HepG2 (cell line): ENCODE results near the gene FAM32A. TPM values are rescaled to one million over a fixed set of nuclear protein-coding genes. Genes with fewer than 3 reads are reported as not detected.

Experiments used
- ATAC-seq: fragments of 200-7000 bp; cut with Tn5 transposase; 3 replicates; pipeline ENCODE4 v1.9.1; 2020; ENCODE audit warnings: mild to moderate bottlenecking, moderate library complexity
- BruUV-seq: library from RNA; stranded (reverse); fragments of 400-500 nt; replicated peaks from 2 replicates; lab custom pipeline; 2021; lab: Mats Ljungman, UMichigan
- CTCF ChIA-PET: fragments of 300-600 bp; formaldehyde crosslinking; extraction: SDS; loops from one replicate; lab custom pipeline; 2021; ENCODE audit warnings: low total read pairs, inconsistent platforms, low intra/inter-chr PET ratio; lab: Yijun Ruan, JAX
- POLR2A ChIA-PET: fragments of 350-600 bp; sonication (Branson Sonifier 250); formaldehyde crosslinking; loops from one replicate; lab custom pipeline; 2020; ENCODE audit warnings: antibody characterized with exemption, inconsistent platforms; lab: Yijun Ruan, JAX
- DNase-seq: peaks from one replicate; pipeline ENCODE4 v3.0.0-alpha.2; 2015; ENCODE audit warnings: low spot score
- FAIRE-seq: peaks from 3 replicates; lab custom pipeline; 2011; peaks lifted over from hg19 to GRCh38; lab: Jason Lieb, UNC
- H2AFZ ChIP-seq: one replicate; pipeline ENCODE4 v1.6.1; 2011; ENCODE audit warnings: low read length, inconsistent platforms
- H3K27ac ChIP-seq: fragments of 300-600 bp; 3 replicates; pipeline ENCODE4 v1.8.0; 2011; ENCODE audit warnings: mixed run types, mild to moderate bottlenecking, mixed read lengths, low read length, inconsistent platforms; ENCODE audit not compliant: insufficient read depth; ENCODE audit errors: extremely low read length
- H3K27me3 ChIP-seq, 2 experiments: fragments of 200-600 bp in 1 of 2; 2 replicates in 1 of 2; 3 replicates in 1 of 2; pipeline versions ENCODE4 v1.6.0 to v1.8.0; 2011; ENCODE audit warnings: low read length in 2 of 2, mild to moderate bottlenecking in 2 of 2, moderate library complexity in 2 of 2, inconsistent platforms in 1 of 2; ENCODE audit not compliant: insufficient read depth in 2 of 2, control insufficient read depth in 1 of 2
- H3K36me3 ChIP-seq, 2 experiments: fragments of 200-600 bp in 1 of 2; replicated peaks in 1 of 2; 2 replicates in 1 of 2; 3 replicates in 1 of 2; pipeline versions ENCODE4 v1.5.1 to v1.8.0; 2011; ENCODE audit warnings: low read length in 2 of 2, inconsistent platforms in 1 of 2; ENCODE audit not compliant: insufficient read depth in 2 of 2, control insufficient read depth in 1 of 2
- H3K4me1 ChIP-seq: 2 replicates; pipeline ENCODE4 v1.5.1; 2012; ENCODE audit warnings: low read length, inconsistent platforms; ENCODE audit not compliant: insufficient read depth
- H3K4me2 ChIP-seq: 2 replicates; pipeline ENCODE4 v1.6.0; 2011; ENCODE audit warnings: low read depth, low read length, inconsistent platforms
- H3K4me3 ChIP-seq, 3 experiments: fragments of 200-600 bp in 1 of 3; sonication (generic), shearing (Covaris generic) in 1 of 3; replicated peaks in 1 of 3; 2 replicates each; pipeline ENCODE4 v1.5.1; 2011 to 2016; ENCODE audit warnings: low read length in 3 of 3, inconsistent platforms in 2 of 3, low read depth in 2 of 3, mild to moderate bottlenecking in 2 of 3, control low read depth in 1 of 3, mixed read lengths in 1 of 3; ENCODE audit not compliant: insufficient read depth in 1 of 3
- H3K79me2 ChIP-seq: one replicate; pipeline ENCODE4 v1.6.1; 2011; ENCODE audit warnings: low read length, inconsistent platforms; ENCODE audit not compliant: insufficient read depth
- H3K9ac ChIP-seq: 2 replicates; pipeline ENCODE4 v1.6.0; 2011; ENCODE audit warnings: mild to moderate bottlenecking, low read depth, low read length, inconsistent platforms; ENCODE audit not compliant: insufficient read depth
- H3K9me3 ChIP-seq: 2 replicates; pipeline ENCODE4 v1.5.1; 2012; ENCODE audit warnings: mild to moderate bottlenecking, low read length
- H4K20me1 ChIP-seq: 2 replicates; pipeline ENCODE4 v1.6.0; 2011; ENCODE audit warnings: inconsistent platforms, mild to moderate bottlenecking, low read length, moderate library complexity; ENCODE audit not compliant: insufficient read depth
- FOXO1 ChIP-seq: sonication (generic); formaldehyde crosslinking; IDR thresholded peaks from 2 replicates; pipeline ENCODE4 v1.4.0; 2020; ENCODE audit warnings: missing genetic modification reagents
- GATAD1 ChIP-seq: IDR thresholded peaks from 2 replicates; pipeline ENCODE4 v1.6.1; 2016; ENCODE audit warnings: missing genetic modification reagents, missing compliant biosample characterization
- ISX ChIP-seq: sonication (generic); formaldehyde crosslinking; conservative IDR thresholded peaks from 2 replicates; pipeline ENCODE4 v1.5.0; 2020; ENCODE audit warnings: missing genetic modification reagents
- KAT8 ChIP-seq: IDR thresholded peaks from 2 replicates; pipeline ENCODE4 v1.6.1; 2016; ENCODE audit warnings: missing genetic modification reagents, missing compliant biosample characterization
- NR1H2 ChIP-seq: sonication (generic); formaldehyde crosslinking; IDR thresholded peaks from 2 replicates; pipeline ENCODE4 v1.8.1; 2022; ENCODE audit warnings: low read depth, missing genetic modification reagents, borderline replicate concordance
- SALL1 ChIP-seq: sonication (generic); formaldehyde crosslinking; IDR thresholded peaks from 2 replicates; pipeline ENCODE4 v1.8.0; 2022; ENCODE audit warnings: mild to moderate bottlenecking, missing genetic modification reagents
- ZBTB7A ChIP-seq: sonication (generic); formaldehyde crosslinking; IDR thresholded peaks from 2 replicates; pipeline ENCODE4 v1.8.0; 2022; ENCODE audit warnings: mild to moderate bottlenecking, missing genetic modification reagents
- ZMYM2 ChIP-seq: sonication (generic); formaldehyde crosslinking; IDR thresholded peaks from 2 replicates; pipeline ENCODE4 v1.8.0; 2022; ENCODE audit warnings: mild to moderate bottlenecking, missing genetic modification reagents
- ZNF234 ChIP-seq: sonication (generic); formaldehyde crosslinking; conservative IDR thresholded peaks from 2 replicates; pipeline ENCODE4 v1.5.1; 2020; ENCODE audit warnings: mild to moderate bottlenecking, missing genetic modification reagents
- ZNF33B ChIP-seq: sonication (generic); formaldehyde crosslinking; IDR thresholded peaks from 2 replicates; pipeline ENCODE4 v1.5.1; 2020; ENCODE audit warnings: mild to moderate bottlenecking, missing genetic modification reagents
- ZNF816 ChIP-seq: sonication (generic); formaldehyde crosslinking; IDR thresholded peaks from 2 replicates; pipeline ENCODE4 v1.8.0; 2022; ENCODE audit warnings: missing genetic modification reagents, mild to moderate bottlenecking, borderline replicate concordance
- WGBS: methylation state at CpG from one replicate; pipeline ENCODE4 v1.1.6; 2017; ENCODE audit warnings: low lambda C conversion rate; 5-methylcytosine and 5-hydroxymethylcytosine counted together
- in situ Hi-C: cut with HindIII; loops from 2 replicates; pipeline ENCODE4 v1.10.0; 2017; ENCODE audit warnings: low pct_unique_long_range_greater_than_20kb; ENCODE audit not compliant: extremely low pct_ligation_motif_present
- intact Hi-C: fragments of 100-400 bp; cut with micrococcal nuclease; formaldehyde crosslinking; loops from one replicate; pipeline ENCODE4 v1.10.0; 2022; ENCODE audit not compliant: unreplicated experiment
- polyA plus RNA-seq, 8 experiments: library from polyadenylated mRNA; depleted of rRNA in 3 of 8; stranded (reverse) in 7 of 8; unstranded in 1 of 8; fragments of >200 nt; fragmentation: Illumina TruSeq in 4 of 8; extraction: Trizol in 4 of 8; gene quantifications; 2 replicates each; pipeline versions ENCODE4 v1.2.1 to v1.2.3, GENCODE V29; 2011 to 2016; ENCODE audit warnings: low read depth in 4 of 8, missing spikeins in 1 of 8, mixed read lengths in 1 of 8; ENCODE audit not compliant: insufficient read depth in 1 of 8
- total RNA-seq, 5 experiments: library from RNA; depleted of rRNA; stranded (reverse); fragments of >200 nt; fragmentation: Illumina TruSeq; extraction: Trizol; gene quantifications; 2 replicates each; pipeline ENCODE4 v1.2.3, GENCODE V29; 2016; ENCODE audit warnings: low read depth in 1 of 5

Gene FAM32A
- total and polyA plus RNA-seq, 2 of the 13 experiments (the other 11 are each of a cell fraction or from before 2014, with no cell fraction given) = 85.8 to 86.2 TPM

GRCh38 chr19:16156904-16157303 lies 28.3 kb upstream of the FAM32A start:
- H3K4me2 ChIP-seq = no peak overlapping the region
- no peaks in the 10 kb centered on the region for H3K79me2 ChIP-seq
- H3K27ac ChIP-seq = no peak overlapping the region
- no peak overlapping the region for H3K9ac ChIP-seq
- 71% methylated on average over 6 of the region's 6 CpGs for WGBS
- no peaks in the 10 kb centered on the region for H3K27me3 ChIP-seq
- H2AFZ ChIP-seq = no peak overlapping the region
- no peak for FAIRE-seq
- ChIA-PET CTCF (no interaction called here), POLR2A (interaction anchor here (0.9 kb wide), 1 partner anchor 13 kb away, joined by 3 read pairs; the partner anchor contains the start of gene HSH2D)
- H3K9me3 ChIP-seq = no peaks in the 10 kb centered on the region
- in situ Hi-C loops (loop anchor here (25.0 kb wide), 1 partner anchor 520 kb away; the partner anchor contains the start of gene CYP4F3), intact Hi-C loops (no loop called here)
- H4K20me1 ChIP-seq = no peaks in the 10 kb centered on the region
- no peaks in the 10 kb centered on the region; a peak in 1 of 5 replicates for H3K36me3 ChIP-seq
- TF ChIP-seq ZNF816 (CRISPR knock-in tag) = no peak
- no peak for TF ChIP-seq NR1H2 (CRISPR knock-in tag)
- TF ChIP-seq GATAD1 = no peak
- no peak for TF ChIP-seq FOXO1 (CRISPR knock-in tag)
- TF ChIP-seq ISX = no peak
- no peak for TF ChIP-seq SALL1 (CRISPR knock-in tag)
- ATAC-seq = no peak
- no TSS peak for BruUV-seq
- no peak for DNase-seq
- peaks cover 10% of the 10 kb centered on the region; the same call in 1 of the 2 replicates for H3K4me1 ChIP-seq
- no peak overlapping the region for H3K4me3 ChIP-seq

DNA sequence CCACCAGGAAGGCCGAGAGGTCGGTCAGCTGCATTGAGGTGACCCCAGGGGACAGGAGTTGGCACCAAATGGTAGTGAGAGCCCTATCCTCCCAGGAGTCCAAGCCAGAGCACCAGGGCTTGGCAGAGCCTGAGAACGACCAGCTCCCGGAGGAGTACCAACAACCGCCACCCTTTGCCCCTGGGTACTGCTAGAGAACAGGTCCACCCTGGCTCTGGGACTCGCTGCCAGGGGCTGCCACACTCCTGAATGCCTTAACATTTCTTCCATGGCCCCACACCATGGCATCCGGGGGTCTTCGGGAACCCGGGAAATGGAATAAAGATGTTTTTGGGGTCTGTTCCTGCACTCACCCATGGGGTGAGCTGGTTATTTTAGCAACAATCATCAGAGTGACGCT lies 27.6 kb upstream of the FAM32A start:
- ChIA-PET POLR2A (interaction anchor here (1.2 kb wide), 1 partner anchor 14 kb away, joined by 3 read pairs; the partner anchor contains the start of gene HSH2D), CTCF (no interaction called here)
- no peak for FAIRE-seq
- WGBS = 80% methylated on average over 6 of the region's 10 CpGs
- H3K4me3 ChIP-seq = no peak overlapping the region
- intact Hi-C loops (no loop called here), in situ Hi-C loops (loop anchor here (25.0 kb wide), 1 partner anchor 520 kb away; the partner anchor contains the start of gene CYP4F3)
- H3K79me2 ChIP-seq = no peaks in the 10 kb centered on the region
- H3K4me1 ChIP-seq = peaks cover 10% of the 10 kb centered on the region; the same call in 1 of the 2 replicates
- TF ChIP-seq ZNF33B (CRISPR knock-in tag) = no peak
- no peak for TF ChIP-seq KAT8
- TF ChIP-seq ZMYM2 (CRISPR knock-in tag) = no peak
- no peak for TF ChIP-seq ZBTB7A
- no peak for TF ChIP-seq ZNF234
- no peak overlapping the region for H3K4me2 ChIP-seq
- no peaks in the 10 kb centered on the region; a peak in 1 of 5 replicates for H3K36me3 ChIP-seq
- H3K27ac ChIP-seq = no peak overlapping the region
- H3K9ac ChIP-seq = no peak overlapping the region
- peak; percentile 16; the same call in 1 of the 3 replicates for ATAC-seq
- no peak overlapping the region for H2AFZ ChIP-seq
- DNase-seq = no peak
- no peaks in the 10 kb centered on the region for H3K9me3 ChIP-seq
- no TSS peak for BruUV-seq
- no peaks in the 10 kb centered on the region for H3K27me3 ChIP-seq
- H4K20me1 ChIP-seq = no peaks in the 10 kb centered on the region
